Measurements from ENCODE around the gene DIP2B. TPM values are rescaled to one million over a fixed set of nuclear protein-coding genes. Genes with fewer than 3 reads are reported as not detected.
A peak's percentile ranks its signal among the peaks of the same experiment; 100 is the strongest.

Gene DIP2B
- total and polyA plus RNA-seq, 2 of the 13 experiments (the other 11 are each of a cell fraction or from before 2014, with no cell fraction given), result 32.1 to 35.8 TPM

- no peak for FAIRE-seq
These were observed 92.7 kb downstream of the DIP2B start for GRCh38 chr12:50597200-50598195.

DNA sequence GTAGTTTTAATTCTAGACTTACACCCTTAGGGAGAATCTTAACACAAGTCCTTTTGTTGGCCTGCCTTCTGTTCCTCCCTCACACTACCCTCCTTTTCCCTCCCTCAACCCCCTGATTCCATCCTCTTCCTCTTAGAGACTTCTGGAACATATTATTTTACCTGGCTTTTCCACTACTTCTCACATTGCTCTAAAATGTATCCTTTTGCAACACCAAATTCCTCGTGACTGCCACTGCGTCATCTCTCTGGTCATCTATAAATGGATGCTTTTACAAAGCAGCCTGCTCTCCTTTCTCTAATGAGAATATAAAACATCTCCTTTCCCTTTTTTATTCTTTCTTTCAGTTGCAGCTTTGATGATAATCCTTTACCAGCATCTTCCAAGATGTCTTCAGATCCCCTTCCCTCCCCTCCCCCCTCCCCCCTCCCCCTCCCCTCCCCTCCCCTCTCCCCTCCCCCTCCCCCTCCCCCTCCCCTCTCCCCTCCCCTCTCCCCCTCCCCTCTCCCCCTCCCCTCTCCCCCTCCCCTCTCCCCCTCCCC lies 93.6 kb downstream of the DIP2B start:
- CTCF ChIA-PET (ENCODE audit: low intra/inter-chr PET ratio, low total read pairs), result no interaction called here
- H3K27ac ChIP-seq (ENCODE audit: extremely low read length, insufficient read depth, low read length), result no peak overlapping the region
- WGBS (ENCODE audit: low lambda C conversion rate), result 94% methylated on average over 2 of the region's 2 CpGs
- H3K4me1 ChIP-seq (ENCODE audit: insufficient read depth, low read length), result peaks cover 30% of the 10 kb centered on the region
- H2AFZ ChIP-seq (ENCODE audit: low read length), result no peak overlapping the region
- no peaks in the 10 kb centered on the region for H3K27me3 ChIP-seq (ENCODE audit: control insufficient read depth in 1 of 2, insufficient read depth in 2 of 2, low read length in 2 of 2)
- no peak overlapping the region for H3K9ac ChIP-seq (ENCODE audit: insufficient read depth, low read depth, low read length)
- DNase-seq (ENCODE audit: low spot score), result no peak
- H3K9me3 ChIP-seq (ENCODE audit: low read length), result no peaks in the 10 kb centered on the region
- POLR2A ChIA-PET, result no interaction called here
- in situ Hi-C loops (cut with HindIII; ENCODE audit: extremely low pct_ligation_motif_present, low pct_unique_long_range_greater_than_20kb), result no loop called here
- no peak overlapping the region for H3K4me2 ChIP-seq (ENCODE audit: low read depth, low read length)
- H3K79me2 ChIP-seq (ENCODE audit: insufficient read depth, low read length), result peaks cover 60% of the 10 kb centered on the region
- ATAC-seq, result no peak
- TF ChIP-seq HNRNPK (IDR thresholded peaks at IDR 0.05; ENCODE audit: low read depth, low read length, poor library complexity, severe bottlenecking), result peak; percentile 76
- peak; percentile 86 for TF ChIP-seq PCBP2 (optimal IDR thresholded peaks at IDR 0.05; ENCODE audit: low read depth, low read length, poor library complexity, severe bottlenecking)
- no peak for TF ChIP-seq CBX2 (IDR thresholded peaks at IDR 0.05; ENCODE audit: low read depth, low read length)
- no peak for TF ChIP-seq CBX2 (CRISPR knock-in tag; IDR thresholded peaks at IDR 0.05; ENCODE audit: low read depth)
- H3K4me3 ChIP-seq (replicated peaks in 1 of 3; ENCODE audit: insufficient read depth in 1 of 3, low read depth in 2 of 3, low read length in 3 of 3), result no peak overlapping the region
- peaks cover 6% of the 10 kb centered on the region; the same call in 1 of the 2 replicates for H4K20me1 ChIP-seq (ENCODE audit: insufficient read depth, low read length)
- BruUV-seq (replicated peaks), result no TSS peak
- FAIRE-seq, result no peak
- H3K36me3 ChIP-seq (replicated peaks in 1 of 2; ENCODE audit: control insufficient read depth in 1 of 2, insufficient read depth in 2 of 2, low read length in 2 of 2), result no peaks in the 10 kb centered on the region; a peak in 1 of 5 replicates
- intact Hi-C loops (cut with micrococcal nuclease; ENCODE audit: unreplicated experiment), result no loop called here

More at GRCh38 chr12:50597200-50598195, 92.7 kb downstream of the DIP2B start:
- no peak for DNase-seq (ENCODE audit: low spot score)
- Histone ChIP-seq H4K20me1 (ENCODE audit: insufficient read depth, low read length) (peaks cover 6% of the 10 kb centered on the region; the same call in 1 of the 2 replicates), H3K27me3 (ENCODE audit: control insufficient read depth in 1 of 2, insufficient read depth in 2 of 2, low read length in 2 of 2) (no peaks in the 10 kb centered on the region), H3K9ac (ENCODE audit: insufficient read depth, low read depth, low read length) (no peak overlapping the region), H3K36me3 (replicated peaks in 1 of 2; ENCODE audit: control insufficient read depth in 1 of 2, insufficient read depth in 2 of 2, low read length in 2 of 2) (no peaks in the 10 kb centered on the region; a peak in 1 of 5 replicates), H3K9me3 (ENCODE audit: low read length) (no peaks in the 10 kb centered on the region), H2AFZ (ENCODE audit: low read length) (no peak overlapping the region), H3K4me3 (replicated peaks in 1 of 3; ENCODE audit: insufficient read depth in 1 of 3, low read depth in 2 of 3, low read length in 3 of 3) (no peak overlapping the region), H3K4me1 (ENCODE audit: insufficient read depth, low read length) (peaks cover 27% of the 10 kb centered on the region), H3K27ac (ENCODE audit: extremely low read length, insufficient read depth, low read length) (no peak overlapping the region), H3K4me2 (ENCODE audit: low read depth, low read length) (no peak overlapping the region), H3K79me2 (ENCODE audit: insufficient read depth, low read length) (peaks cover 62% of the 10 kb centered on the region)
- TF ChIP-seq ZNF224 (CRISPR knock-in tag; IDR thresholded peaks at IDR 0.05) (no peak), RBM22 (optimal IDR thresholded peaks at IDR 0.05; ENCODE audit: low read length) (peak; percentile 27)
- ChIA-PET CTCF (ENCODE audit: low intra/inter-chr PET ratio, low total read pairs) (no interaction called here), POLR2A (no interaction called here)
- in situ Hi-C loops (cut with HindIII; ENCODE audit: extremely low pct_ligation_motif_present, low pct_unique_long_range_greater_than_20kb), result no loop called here
- intact Hi-C loops (cut with micrococcal nuclease; ENCODE audit: unreplicated experiment), result no loop called here
- no peak; the same call in 2 of the 3 replicates for ATAC-seq
- 89% methylated on average over 9 of the region's 9 CpGs for WGBS (ENCODE audit: low lambda C conversion rate)
- BruUV-seq (replicated peaks), result no TSS peak
